Measurements from ENCODE around the gene CRYBG1.

Gene CRYBG1

DNA sequence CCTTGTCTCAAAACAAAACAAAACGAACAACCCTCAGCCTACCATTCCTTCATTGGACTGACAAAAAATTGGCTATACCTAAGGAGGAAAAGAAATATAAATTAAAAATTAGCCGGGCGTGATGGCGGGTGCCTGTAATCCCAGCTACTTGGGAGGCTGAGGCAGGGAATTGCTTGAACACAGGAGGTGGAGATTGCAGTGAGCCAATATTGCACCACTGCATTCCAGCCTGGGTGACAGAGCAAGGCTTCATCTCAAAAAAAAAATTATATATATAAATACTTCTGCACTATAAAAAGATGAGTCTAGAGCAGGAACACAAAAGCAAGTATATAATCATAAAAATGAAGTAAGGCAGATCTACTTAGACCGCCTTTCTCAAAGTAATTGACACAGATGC is 109.8 kb downstream of the CRYBG1 start:
- no peak overlapping the region for H3K27ac ChIP-seq (replicated peaks)
- TF ChIP-seq GABPA (IDR thresholded peaks at IDR 0.05; ENCODE audit: low read depth) (no peak), POLR2AphosphoS5 (IDR thresholded peaks at IDR 0.05; ENCODE audit: low read depth) (no peak), SPI1 (IDR thresholded peaks at IDR 0.05; ENCODE audit: borderline replicate concordance, low read depth) (no peak)
- TF ChIP-seq, protein P1, sequence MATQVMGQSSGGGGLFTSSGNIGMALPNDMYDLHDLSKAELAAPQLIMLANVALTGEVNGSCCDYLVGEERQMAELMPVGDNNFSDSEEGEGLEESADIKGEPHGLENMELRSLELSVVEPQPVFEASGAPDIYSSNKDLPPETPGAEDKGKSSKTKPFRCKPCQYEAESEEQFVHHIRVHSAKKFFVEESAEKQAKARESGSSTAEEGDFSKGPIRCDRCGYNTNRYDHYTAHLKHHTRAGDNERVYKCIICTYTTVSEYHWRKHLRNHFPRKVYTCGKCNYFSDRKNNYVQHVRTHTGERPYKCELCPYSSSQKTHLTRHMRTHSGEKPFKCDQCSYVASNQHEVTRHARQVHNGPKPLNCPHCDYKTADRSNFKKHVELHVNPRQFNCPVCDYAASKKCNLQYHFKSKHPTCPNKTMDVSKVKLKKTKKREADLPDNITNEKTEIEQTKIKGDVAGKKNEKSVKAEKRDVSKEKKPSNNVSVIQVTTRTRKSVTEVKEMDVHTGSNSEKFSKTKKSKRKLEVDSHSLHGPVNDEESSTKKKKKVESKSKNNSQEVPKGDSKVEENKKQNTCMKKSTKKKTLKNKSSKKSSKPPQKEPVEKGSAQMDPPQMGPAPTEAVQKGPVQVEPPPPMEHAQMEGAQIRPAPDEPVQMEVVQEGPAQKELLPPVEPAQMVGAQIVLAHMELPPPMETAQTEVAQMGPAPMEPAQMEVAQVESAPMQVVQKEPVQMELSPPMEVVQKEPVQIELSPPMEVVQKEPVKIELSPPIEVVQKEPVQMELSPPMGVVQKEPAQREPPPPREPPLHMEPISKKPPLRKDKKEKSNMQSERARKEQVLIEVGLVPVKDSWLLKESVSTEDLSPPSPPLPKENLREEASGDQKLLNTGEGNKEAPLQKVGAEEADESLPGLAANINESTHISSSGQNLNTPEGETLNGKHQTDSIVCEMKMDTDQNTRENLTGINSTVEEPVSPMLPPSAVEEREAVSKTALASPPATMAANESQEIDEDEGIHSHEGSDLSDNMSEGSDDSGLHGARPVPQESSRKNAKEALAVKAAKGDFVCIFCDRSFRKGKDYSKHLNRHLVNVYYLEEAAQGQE (IDR thresholded peaks at IDR 0.05; ENCODE audit: insufficient replicate concordance, low read depth): no peak
- TF ChIP-seq, protein P2, sequence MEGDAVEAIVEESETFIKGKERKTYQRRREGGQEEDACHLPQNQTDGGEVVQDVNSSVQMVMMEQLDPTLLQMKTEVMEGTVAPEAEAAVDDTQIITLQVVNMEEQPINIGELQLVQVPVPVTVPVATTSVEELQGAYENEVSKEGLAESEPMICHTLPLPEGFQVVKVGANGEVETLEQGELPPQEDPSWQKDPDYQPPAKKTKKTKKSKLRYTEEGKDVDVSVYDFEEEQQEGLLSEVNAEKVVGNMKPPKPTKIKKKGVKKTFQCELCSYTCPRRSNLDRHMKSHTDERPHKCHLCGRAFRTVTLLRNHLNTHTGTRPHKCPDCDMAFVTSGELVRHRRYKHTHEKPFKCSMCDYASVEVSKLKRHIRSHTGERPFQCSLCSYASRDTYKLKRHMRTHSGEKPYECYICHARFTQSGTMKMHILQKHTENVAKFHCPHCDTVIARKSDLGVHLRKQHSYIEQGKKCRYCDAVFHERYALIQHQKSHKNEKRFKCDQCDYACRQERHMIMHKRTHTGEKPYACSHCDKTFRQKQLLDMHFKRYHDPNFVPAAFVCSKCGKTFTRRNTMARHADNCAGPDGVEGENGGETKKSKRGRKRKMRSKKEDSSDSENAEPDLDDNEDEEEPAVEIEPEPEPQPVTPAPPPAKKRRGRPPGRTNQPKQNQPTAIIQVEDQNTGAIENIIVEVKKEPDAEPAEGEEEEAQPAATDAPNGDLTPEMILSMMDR (IDR thresholded peaks at IDR 0.05; ENCODE audit: insufficient read depth, low read length): no peak
- H3K27me3 ChIP-seq (ENCODE audit: insufficient read depth, poor library complexity, severe bottlenecking): no peaks in the 10 kb centered on the region
- no peak for DNase-seq (ENCODE audit: low read depth in 1 of 2, low spot score in 1 of 2)
- no peak overlapping the region for H3K4me3 ChIP-seq (replicated peaks; ENCODE audit: insufficient read depth, low read length)

DNA sequence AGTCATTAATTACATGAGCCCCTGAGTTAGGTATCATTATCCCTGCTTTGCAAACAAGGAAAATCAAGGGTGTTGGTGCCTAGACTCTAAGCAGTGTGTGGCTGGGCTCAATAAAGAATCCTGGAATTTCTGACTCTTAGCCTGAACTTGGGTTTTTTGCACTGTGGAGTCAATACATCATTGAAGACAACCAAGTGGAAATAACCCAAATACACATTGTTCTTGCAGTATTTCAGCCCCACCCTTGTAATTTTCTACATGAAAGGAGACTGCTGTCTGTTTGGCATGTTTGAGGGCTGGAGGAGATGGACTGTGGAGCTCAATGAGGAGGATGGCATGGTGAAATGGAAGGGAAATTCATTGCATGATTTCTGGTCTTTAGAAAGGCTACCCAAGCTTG is 110.3 kb downstream of the CRYBG1 start:
- Histone ChIP-seq H3K4me3 (replicated peaks; ENCODE audit: insufficient read depth, low read length) (no peak overlapping the region), H3K27me3 (ENCODE audit: insufficient read depth, poor library complexity, severe bottlenecking) (no peaks in the 10 kb centered on the region), H3K27ac (replicated peaks) (no peak overlapping the region)
- TF ChIP-seq, protein P1 (IDR thresholded peaks at IDR 0.05; ENCODE audit: insufficient replicate concordance, low read depth): no peak
- no peak for TF ChIP-seq SPI1 (IDR thresholded peaks at IDR 0.05; ENCODE audit: borderline replicate concordance, low read depth)
- TF ChIP-seq, protein P2 (IDR thresholded peaks at IDR 0.05; ENCODE audit: insufficient read depth, low read length): no peak
- no peak for TF ChIP-seq POLR2AphosphoS5 (IDR thresholded peaks at IDR 0.05; ENCODE audit: low read depth)
- TF ChIP-seq GABPA (IDR thresholded peaks at IDR 0.05; ENCODE audit: low read depth): no peak
- DNase-seq (ENCODE audit: low read depth in 1 of 2, low spot score in 1 of 2): no peak

DNA sequence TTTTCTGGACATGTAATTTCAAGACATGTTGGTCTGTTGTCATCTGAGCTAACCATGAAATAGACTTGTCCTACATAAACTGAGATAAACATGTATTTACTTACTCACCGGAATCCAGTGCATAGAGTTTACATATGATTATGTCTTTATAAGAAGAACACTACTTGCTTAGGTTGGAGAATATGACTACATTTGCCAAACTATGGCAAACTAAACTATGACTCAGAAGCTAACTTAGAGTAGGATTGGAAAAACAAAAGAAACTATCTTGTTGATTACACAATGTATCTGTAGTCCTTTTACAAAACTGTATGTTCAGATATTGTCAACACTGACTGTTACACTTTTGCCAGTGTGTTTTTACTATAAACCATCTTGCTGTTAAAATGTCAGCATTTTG is 113.3 kb downstream of the CRYBG1 start:
- TF ChIP-seq GABPA (IDR thresholded peaks at IDR 0.05; ENCODE audit: low read depth): no peak
- TF ChIP-seq, protein P1 (IDR thresholded peaks at IDR 0.05; ENCODE audit: insufficient replicate concordance, low read depth): no peak
- TF ChIP-seq POLR2AphosphoS5 (IDR thresholded peaks at IDR 0.05; ENCODE audit: low read depth): no peak
- TF ChIP-seq SPI1 (IDR thresholded peaks at IDR 0.05; ENCODE audit: borderline replicate concordance, low read depth): no peak
- TF ChIP-seq, protein P2 (IDR thresholded peaks at IDR 0.05; ENCODE audit: insufficient read depth, low read length): no peak
- no peaks in the 10 kb centered on the region for H3K27me3 ChIP-seq (ENCODE audit: insufficient read depth, poor library complexity, severe bottlenecking)
- H3K4me3 ChIP-seq (replicated peaks; ENCODE audit: insufficient read depth, low read length): no peak overlapping the region
- H3K27ac ChIP-seq (replicated peaks): no peak overlapping the region
- DNase-seq (ENCODE audit: low read depth in 1 of 2, low spot score in 1 of 2): no peak
